ENCODE data around the gene PPP3R2.
"Not testable (repeated sequence)": the region's sequence is repeated elsewhere in the genome, so short reads cannot be mapped to it uniquely, and the experiment has no call there.

Gene PPP3R2

DNA sequence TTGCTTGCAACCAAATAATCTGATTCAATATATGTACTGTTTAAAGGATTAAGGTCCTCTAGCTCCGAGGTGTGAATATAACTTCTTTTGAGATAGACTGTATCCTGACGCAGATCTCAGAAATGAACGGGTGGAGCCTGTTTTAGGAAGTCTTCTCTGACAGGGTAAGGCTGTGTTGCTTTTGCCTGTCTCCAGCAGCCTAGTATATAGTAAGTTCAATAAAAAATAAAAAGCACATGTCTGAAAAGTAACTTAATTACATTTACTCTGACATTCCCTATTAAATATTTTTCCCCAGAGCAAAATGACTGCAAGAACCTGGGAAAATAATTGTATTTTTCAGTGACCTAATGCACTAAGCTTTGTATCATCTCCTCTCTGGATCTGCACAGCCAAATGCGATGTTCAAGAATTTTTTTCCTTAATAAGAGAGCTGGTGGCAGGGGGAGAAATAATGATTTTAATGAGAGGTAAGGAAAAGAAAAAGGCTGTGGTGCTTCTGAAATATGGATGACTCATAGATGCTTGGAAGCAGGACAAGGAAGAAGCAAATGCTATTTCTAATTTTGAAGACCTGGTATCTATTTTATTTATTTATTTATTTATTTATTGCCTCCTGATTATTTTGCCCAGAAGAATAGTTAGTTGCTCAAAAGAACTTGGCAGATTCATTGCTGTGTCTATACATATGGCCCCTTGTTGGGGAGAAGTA is 7.3 kb downstream of the PPP3R2 start:
- no peak for DNase-seq (ENCODE audit: low read depth)

DNA sequence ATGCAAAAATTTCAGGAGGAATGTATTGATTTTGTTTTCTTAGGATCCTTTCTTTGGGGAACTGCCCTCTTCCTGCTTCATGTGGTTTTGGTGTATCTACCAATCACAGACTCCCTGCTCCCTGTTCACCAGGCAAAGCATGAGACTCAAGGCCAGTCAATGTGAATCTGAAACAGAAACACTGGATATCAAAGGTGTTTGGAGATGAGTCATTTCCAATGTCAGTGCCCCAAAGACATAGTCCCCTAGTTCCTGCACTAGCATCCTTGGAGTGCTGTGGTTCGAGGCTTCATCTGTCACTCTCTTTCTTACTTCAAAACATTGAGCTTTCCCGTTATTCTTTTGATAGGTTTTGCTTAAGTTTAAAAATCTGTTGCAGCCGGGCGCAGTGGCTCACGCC is 8.1 kb downstream of the PPP3R2 start:
- DNase-seq (ENCODE audit: low read depth) = no peak

DNA sequence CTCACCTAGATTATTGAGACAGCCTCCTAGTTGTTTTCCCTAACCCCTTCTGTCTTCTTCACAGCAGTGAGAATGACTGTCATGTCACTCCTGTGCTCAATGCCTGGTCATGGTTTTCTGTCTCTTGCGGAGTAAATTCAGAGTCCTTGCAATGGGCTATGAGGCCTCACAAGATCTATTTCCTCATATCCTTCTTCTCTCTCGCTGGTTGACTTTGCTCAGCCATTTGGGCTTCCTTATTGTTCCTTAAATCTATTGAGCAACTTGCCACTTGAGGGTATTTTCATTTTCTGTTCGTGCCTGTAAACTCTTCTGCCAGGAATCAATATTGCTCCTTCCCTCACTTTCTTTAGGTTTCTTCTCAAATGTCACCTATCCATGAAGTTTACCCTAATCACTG is 9.0 kb downstream of the PPP3R2 start:
- no peak for DNase-seq (ENCODE audit: low read depth)

DNA sequence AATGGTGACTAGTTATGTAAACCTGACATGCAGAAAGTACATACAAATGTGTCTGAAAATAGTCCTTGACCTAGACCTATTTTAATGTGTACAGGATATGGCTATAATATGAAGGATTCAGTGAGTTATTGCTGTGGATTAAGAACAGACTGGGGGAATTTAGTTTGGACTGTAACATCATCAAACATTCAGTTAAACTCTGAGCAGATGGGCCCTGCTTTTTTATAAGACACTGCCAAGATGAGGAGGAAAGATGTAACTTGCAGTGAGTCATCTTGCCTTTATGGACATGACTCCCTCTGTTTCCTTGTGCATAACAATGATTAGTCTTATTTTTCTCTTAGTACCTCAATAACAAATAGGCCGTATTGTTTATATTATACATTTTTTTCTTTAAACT is 12.2 kb downstream of the PPP3R2 start:
- no peak for DNase-seq (ENCODE audit: low read depth)

DNA sequence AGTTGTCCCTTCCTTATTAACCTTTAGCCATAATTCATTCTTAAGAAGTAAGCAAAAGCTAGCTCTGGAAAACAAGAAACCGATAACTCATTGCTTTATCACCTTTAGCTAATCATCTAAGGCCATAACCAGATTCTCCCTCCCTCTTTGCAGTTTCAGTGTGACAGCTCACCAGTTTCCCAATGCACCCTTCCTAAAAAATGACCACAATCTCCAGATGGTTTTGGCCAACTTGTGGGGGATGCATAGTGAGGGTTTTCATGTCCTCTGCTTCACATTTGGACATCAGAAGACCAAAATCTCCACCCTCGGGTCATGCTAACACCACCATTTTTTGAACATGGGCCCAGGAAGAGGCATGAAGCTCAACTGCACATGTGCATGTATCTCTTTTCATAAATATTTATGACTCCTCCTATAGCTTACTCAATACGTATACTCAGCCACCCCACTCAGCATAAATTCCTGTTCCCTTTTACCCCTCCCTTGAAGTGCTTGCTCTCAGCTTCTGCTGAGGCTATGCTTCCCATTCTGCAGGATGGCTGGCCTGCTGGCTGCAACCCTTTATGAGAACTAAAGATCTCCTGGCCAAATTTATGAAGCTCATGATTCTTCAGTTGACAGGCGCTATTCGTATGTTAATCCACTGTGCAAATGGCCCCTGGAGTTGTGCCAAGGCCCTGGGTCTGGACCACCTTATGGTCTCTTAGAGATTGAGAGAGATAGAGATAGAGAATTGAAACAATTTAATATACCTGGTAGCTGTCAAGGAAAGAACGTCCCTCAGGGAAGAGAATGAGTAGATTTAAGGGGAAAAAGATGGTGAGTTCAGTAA is 14.8 kb downstream of the PPP3R2 start:
- no peak for DNase-seq (ENCODE audit: low read depth)

DNA sequence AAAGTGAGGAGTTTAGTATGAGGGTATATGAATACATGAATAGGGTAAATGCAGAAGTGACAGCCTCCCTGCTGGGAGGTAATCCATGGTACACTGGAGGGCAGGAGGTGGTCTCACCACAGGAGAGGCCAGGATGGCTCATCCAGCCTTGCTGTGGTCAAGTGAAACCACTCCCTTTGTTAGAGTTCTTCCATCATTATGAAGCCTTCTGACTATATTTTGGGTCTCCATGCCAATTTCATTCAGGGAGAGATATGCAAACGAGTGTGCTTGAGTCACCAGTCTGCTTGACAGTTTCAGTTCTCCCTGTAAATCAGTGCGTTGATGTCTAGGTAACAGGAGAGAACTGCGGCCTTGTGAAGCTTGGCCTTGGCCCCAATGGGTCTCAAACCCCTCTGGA is 16.4 kb downstream of the PPP3R2 start:
- DNase-seq (ENCODE audit: low read depth) = no peak

DNA sequence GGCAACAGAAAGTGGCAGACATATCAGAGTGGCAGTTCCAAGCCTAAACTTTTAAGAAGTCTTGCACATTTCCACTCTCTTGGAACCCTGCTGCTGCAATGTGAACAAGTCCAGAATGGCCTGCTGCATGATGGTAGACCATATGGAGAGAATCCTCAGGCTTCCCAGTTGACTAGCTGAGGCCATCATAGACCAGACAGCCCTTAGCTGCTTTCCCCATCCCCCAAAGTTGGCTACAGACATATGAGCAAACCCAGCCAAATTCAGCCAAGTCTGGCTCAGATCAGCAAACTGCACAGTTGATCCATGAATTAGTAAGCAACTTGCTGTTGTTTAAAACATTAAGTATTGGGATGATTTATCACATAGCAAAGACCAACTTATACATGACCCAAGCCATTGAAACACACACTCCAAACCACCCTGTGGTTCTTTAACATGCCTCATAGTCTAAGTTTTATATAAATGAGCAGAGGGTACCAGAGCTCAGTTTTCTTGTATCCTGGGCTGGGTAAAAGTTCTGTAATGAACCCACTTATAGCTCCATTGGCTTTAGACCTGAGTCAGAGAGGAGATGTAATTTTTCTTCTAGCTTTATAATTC is 19.9 kb downstream of the PPP3R2 start:
- no peak for DNase-seq (ENCODE audit: low read depth)

DNA sequence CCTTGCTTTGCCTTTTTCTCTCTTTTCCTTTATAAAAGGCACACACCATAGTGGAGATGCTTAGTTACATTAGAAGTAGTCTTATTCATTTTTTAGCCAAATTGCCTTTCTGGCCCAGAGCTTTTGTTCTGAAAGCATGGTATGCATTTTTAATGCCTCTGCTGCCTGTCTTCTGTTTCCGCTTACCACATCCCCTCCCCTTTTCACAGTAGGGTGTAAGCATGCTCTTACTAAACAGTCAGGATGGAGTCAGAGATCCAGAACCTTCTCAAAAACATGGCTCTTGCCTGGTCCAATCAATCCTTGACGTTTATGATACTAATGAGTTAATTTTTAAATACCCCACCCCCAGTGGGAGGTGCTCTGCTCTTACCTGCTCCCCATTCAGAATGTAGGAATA is 22.5 kb downstream of the PPP3R2 start:
- DNase-seq (ENCODE audit: low read depth) = no peak

DNA sequence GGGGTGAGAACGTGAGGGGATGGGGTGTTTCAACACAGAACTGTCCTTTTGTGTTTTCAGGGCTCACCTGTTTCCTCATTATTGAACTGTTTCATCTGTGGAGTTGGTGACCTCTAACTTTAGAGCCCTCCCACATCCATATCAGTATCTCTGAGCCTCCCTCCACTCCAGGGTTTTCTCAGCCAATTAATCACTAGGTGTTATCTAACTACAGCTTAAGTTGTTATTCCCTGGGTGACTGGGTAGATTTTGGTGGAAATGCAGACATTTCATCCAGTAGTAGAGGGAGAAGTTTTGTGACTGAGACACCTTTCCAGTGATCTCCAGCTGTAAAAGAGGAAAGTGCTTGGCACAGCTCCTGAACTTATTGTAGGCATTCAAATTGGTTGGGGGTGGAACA is 23.7 kb downstream of the PPP3R2 start:
- no peak for DNase-seq (ENCODE audit: low read depth)

DNA sequence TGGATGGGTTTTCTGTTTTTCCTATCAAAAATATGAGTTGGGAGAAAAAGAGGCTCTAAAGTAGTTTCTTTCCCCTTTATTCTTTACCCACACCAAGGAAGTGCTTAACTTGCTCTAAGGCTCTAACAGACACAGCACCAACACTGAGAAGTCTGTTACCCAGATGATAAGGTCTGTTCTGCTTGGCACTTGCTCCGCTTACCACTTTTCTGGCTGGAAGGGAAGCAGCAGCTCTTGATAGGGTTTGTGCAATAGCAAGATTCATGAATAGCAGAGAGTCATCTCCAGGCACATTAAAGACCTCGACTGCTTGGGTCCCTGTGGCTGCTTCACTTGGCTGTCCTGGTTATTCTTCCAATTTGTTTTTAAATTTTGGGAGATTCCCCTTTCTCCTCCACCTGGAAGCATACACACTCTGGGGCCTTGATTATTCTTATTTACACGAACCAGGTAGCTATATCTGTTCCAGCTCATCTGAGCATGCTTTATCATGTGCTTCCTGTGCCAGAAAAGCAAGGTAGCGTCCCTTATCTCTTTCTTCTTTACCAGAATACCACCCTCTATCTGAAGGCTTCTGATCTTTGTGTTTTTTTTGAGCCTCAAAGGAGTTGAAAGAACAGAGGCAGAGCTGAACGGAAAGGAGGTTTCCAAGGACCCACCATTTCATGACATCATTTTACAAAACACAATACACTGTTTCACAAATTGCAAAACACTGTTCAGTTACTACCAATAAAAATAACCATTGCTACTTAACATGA is 24.8 kb downstream of the PPP3R2 start:
- DNase-seq (ENCODE audit: low read depth) = no peak

DNA sequence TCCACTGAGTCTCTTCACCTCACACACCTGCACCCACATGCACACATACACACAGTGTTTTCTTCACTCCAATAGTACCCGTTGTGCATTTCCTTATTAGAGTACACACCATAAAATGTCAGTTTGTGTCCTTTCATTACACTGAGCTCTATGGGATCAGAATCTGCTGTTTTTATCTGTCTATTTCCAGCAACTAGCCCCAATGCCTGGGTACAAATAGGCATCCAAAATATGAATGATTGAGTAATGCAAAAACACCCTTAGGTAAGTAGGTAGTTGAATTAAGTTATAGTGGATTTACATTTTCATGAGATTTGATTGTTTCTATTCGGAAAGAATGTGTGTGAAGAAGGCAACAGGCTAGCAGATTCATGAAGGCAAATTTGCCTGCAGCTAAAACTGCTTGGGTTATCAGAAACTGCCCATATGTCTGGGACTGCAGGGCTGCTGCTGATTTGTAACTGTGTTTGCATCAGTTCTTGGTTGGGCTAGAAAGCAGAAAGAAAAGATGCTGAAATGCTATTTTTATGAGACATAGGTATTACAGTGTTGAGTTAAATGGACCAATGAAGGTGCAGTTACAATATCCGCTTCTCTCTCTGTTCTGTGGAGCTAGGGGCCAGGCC is 26.9 kb downstream of the PPP3R2 start:
- no peak for DNase-seq (ENCODE audit: low read depth)

DNA sequence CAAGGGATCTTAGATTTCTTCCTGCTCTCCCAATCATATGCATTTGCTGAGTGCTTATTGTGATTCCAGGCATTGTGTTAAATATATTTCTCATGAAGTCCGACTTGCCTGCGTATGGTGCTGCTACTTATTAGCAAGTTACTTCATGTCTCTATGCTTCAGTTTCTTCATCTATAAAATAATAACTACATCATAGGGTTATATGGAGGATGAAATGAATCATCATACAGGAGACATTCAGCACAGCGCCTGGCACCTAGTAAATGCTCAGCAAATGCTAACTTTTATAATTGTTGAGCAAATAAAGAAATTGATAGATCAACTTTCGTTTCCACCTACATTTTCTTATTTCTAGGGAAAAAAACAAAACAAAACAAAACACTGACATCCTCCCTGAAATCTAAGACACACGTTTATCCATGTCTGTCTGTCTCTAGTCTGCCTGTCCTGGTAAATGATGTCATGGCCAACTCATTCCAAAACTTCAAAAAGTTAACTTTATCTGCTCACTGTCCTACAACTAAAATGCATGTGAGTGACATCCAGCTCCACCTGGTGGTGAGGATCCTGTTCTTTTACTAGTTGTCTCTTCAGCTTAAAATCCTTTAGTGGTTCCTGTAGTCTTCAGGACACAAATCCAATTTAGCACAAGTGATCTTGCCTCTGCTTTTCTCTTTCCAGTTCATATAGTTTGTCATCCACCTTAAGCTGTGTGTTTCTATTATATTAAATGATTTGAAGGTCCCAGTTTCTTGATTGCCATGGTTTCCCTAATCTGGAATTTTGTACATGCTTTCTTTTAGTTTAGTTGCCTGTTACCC is 27.7 kb downstream of the PPP3R2 start:
- DNase-seq (ENCODE audit: low read depth) = peak; percentile 6

DNA sequence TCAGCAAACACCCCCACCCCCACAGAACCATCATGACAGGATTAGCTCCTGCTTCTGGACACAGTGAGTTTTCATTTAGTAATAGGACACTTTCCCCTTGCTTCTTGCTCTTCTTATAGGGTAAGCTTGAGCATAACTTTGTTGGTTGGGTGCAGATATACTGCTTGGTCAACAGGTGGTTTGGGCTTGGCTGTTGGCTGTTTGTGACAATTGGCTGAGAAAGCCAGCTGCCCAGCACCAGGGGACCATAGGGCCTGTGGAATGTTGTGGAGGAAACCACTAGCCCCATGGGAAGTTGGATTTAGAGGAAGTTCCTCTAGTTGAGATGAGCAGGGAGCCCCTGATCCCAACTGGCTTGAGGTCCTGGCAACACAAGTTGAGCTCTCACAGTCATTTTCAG is 30.5 kb downstream of the PPP3R2 start:
- no peak for DNase-seq (ENCODE audit: low read depth)

DNA sequence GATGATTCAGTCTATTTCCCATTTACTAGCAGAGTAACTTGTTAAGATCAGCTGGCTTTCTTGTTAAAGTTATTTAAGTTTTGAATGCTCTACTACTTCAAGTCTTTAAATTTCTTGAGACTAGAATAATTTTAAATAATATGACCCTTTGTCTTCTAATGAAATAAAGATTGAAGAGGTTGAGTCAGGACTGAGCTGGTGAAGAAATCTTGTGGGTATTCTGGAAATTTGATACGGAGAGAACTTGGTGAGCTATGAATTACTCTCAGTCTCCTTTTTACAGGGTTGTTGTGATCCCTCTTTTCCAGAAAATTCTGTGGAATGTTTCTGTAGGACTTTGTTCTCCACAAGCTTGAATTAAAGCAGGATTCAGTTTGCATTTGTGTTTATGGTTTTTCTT is 31.8 kb downstream of the PPP3R2 start:
- DNase-seq (ENCODE audit: low read depth) = no peak

DNA sequence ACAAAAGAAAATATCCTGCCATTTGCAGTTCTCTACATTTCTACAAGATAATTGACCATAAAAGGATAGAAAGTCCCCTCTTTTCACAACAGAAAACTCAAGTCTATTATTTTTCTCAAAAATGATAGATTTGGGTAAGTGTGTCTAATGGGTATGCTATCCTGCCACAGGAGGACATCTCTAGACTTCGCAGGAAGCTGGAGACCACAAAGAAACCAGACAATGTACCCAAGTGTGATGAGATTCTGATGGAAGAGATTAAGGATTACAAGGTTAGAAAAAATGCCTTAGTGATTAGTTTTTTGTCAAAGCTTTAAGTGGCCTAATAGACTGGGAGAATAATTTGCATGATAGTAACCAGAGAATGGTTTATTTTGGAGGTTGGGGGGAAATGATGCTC is 33.0 kb downstream of the PPP3R2 start:
- DNase-seq (ENCODE audit: low read depth) = no peak

DNA sequence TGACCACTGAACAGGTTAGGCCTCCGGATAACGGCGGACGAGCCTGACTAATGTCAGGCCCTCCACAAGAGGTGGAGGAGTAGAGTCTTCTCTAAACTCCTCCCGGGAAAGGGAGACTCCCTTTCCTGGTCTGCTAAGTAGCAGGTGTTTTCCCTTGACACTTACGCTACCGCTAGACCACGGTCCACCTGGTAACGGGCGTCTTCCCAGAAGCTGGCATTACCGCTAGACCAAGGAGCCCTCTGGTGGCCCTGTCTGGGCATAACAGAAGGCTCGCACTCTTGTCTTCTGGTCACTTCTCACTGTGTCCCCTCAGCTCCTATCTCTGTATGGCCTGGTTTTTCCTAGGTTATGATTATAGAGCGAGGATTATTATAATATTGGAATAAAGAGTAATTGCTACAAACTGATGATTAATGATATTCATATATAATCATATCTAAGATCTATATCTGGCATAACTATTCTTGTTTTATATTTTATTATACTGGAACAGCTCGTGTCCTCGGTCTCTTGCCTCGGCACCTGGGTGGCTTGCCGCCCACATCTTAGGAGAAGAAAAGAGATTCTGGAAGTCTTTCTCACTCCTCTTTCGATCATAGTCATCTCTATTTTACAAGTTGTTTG is 45.2 kb downstream of the PPP3R2 start:
- DNase-seq (ENCODE audit: low read depth) = not testable (repeated sequence)

DNA sequence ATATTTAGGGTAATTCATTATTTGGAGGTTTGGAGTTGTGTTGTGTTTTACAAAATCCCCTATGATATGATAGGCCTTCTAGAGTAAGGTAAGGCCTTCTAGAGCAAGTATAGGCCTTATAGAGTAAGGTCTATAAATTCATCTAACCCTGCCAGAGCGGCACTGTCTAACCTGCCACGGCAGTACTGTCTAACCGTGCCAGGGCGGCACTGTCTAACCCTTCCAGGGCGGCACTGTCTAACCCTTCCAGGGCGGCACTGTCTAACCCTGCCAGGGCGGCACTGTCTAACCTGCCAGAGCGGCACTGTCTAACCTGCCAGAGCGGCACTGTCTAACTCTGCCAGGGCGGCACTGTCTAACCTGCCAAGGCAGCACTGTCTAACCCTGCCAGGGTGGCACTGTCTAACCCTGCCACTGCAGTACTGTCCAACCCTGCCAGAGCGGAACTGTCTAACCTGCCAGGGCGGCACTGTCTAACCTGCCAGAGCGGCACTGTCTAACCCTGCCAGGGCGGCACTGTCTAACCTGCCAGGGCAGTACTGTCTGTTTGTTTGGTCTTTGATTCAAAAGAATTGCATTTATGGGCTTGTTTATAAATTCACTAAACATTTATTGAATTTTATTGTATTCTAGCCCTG is 51.6 kb downstream of the PPP3R2 start:
- no peak for DNase-seq (ENCODE audit: low read depth)

Measured in T follicular helper cell (primary cell).